ENCODE data around the gene FBN3. TPM values are rescaled to one million over a fixed set of nuclear protein-coding genes. Genes with fewer than 3 reads are reported as not detected.

Gene FBN3
- total RNA-seq, 3 donors from 2014 or later, result 0.35 TPM; not detected in 2

GRCh38 chr19:8021374-8021773 is 128.0 kb downstream of the FBN3 start:
- no peak for ATAC-seq
- Histone ChIP-seq H3K4me1 (ENCODE audit: low read depth) (no peaks in the 10 kb centered on the region), H3K4me3 (no peak overlapping the region), H3K9me3 (no peaks in the 10 kb centered on the region), H3K36me3 (ENCODE audit: low read depth) (no peaks in the 10 kb centered on the region)
- no peak for DNase-seq
- intact Hi-C loops (cut with DNase I, micrococcal nuclease), result no loop called here
- TF ChIP-seq, protein P1, sequence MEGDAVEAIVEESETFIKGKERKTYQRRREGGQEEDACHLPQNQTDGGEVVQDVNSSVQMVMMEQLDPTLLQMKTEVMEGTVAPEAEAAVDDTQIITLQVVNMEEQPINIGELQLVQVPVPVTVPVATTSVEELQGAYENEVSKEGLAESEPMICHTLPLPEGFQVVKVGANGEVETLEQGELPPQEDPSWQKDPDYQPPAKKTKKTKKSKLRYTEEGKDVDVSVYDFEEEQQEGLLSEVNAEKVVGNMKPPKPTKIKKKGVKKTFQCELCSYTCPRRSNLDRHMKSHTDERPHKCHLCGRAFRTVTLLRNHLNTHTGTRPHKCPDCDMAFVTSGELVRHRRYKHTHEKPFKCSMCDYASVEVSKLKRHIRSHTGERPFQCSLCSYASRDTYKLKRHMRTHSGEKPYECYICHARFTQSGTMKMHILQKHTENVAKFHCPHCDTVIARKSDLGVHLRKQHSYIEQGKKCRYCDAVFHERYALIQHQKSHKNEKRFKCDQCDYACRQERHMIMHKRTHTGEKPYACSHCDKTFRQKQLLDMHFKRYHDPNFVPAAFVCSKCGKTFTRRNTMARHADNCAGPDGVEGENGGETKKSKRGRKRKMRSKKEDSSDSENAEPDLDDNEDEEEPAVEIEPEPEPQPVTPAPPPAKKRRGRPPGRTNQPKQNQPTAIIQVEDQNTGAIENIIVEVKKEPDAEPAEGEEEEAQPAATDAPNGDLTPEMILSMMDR (IDR thresholded peaks at IDR 0.05), result no peak

DNA sequence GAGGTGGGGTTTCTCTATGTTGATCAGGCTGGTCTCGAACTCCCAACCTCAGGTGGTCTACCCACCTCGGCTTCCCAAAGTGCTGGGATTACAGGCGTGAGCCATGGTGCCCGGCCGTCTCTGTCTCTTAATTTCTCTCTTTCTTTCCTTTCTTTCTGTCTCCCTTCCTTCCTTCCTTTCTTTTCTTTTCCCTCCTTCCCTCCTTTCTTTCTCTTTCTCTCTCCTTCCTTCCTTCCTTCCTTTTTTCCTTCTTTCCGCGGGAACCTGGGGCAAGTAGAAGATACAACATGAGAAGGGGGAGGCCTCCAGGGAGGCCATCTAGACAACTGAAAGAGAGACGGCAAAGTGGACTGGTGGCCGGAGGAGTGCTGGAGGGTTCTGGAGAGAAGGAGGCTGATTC is 128.7 kb downstream of the FBN3 start:
- TF ChIP-seq, protein P1 (IDR thresholded peaks at IDR 0.05), result no peak
- DNase-seq (no peak), ATAC-seq (no peak)
- H3K9me3 ChIP-seq, result no peaks in the 10 kb centered on the region
- H3K4me1 ChIP-seq (ENCODE audit: low read depth), result no peaks in the 10 kb centered on the region
- intact Hi-C loops (cut with DNase I, micrococcal nuclease), result no loop called here
- H3K4me3 ChIP-seq, result no peak overlapping the region
- H3K36me3 ChIP-seq (ENCODE audit: low read depth), result no peaks in the 10 kb centered on the region

DNA sequence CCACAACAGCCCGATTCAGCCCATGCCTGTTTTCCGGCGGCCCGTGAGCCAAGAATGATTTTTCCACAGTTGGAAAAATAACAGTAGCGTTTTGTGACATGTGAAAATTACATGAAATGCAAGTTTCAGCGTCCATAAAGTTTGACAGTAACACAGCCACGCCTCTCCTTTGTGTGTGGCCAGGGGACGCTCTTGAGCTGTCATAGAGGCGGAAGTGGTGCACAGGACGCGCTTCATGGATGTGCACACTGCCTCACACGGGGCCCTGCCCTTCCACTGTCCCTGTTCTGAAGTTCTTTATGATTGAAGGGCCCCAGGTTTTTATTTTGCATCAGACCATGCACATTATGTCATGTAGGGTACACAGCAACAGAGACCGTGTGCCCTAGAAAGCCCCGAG is 131.6 kb downstream of the FBN3 start:
- peak; percentile 63 to 69 (median 67) for DNase-seq
- peak; percentile 97 for ATAC-seq
- intact Hi-C loops (cut with DNase I, micrococcal nuclease), result no loop called here

More for the DNA sequence above, 131.6 kb downstream of the FBN3 start:
- Histone ChIP-seq H3K4me3 (no peak overlapping the region), H3K36me3 (ENCODE audit: low read depth) (no peaks in the 10 kb centered on the region), H3K9me3 (no peaks in the 10 kb centered on the region), H3K4me1 (ENCODE audit: low read depth) (no peaks in the 10 kb centered on the region)
- TF ChIP-seq, protein P1 (IDR thresholded peaks at IDR 0.05), result no peak

Other genes starting within 250 kb of the FBN3 start
- gene MAP2K7, start 245.7 kb downstream of the FBN3 start, total RNA-seq, result 10 to 100 TPM; 31.5 to 49.2 (median 41.7) TPM
- under 1 TPM in 1 of 3 donors, not detected in 2; 0.79 TPM for gene TGFBR3L, start 234.8 kb downstream of the FBN3 start, total RNA-seq
- gene SNAPC2, start 229.3 kb downstream of the FBN3 start, total RNA-seq, result 10 to 100 TPM; 10.7 to 22.1 (median 14.7) TPM
- gene CTXN1, start 223.5 kb downstream of the FBN3 start, total RNA-seq, result 10 to 100 TPM in 1 of 3 donors, 1 to 10 TPM in 1, under 1 TPM in 1; 0.69 to 28.3 (median 1.9) TPM
- gene TIMM44, start 205.9 kb downstream of the FBN3 start, total RNA-seq, result 10 to 100 TPM; 55.5 to 80.4 (median 63.4) TPM
- 10 to 100 TPM; 43.9 to 63.9 (median 58.7) TPM for gene ELAVL1, start 144.0 kb downstream of the FBN3 start, total RNA-seq
- gene CCL25, start 96.8 kb downstream of the FBN3 start, total RNA-seq, result not detected
- 10 to 100 TPM in 1 of 3 donors, 1 to 10 TPM in 2; 3.1 to 37.1 (median 4.2) TPM for gene CERS4, start 59.8 kb upstream of the FBN3 start, total RNA-seq
- gene CD320, start 158.8 kb upstream of the FBN3 start, total RNA-seq, result 10 to 100 TPM; 33.2 to 45.8 (median 41.7) TPM
- gene NDUFA7, start 171.8 kb upstream of the FBN3 start, total RNA-seq, result 10 to 100 TPM; 35.3 to 65.9 (median 35.5) TPM
- 1,000 to 10,000 TPM; 1,101 to 1,558 (median 1,449) TPM for gene RPS28, start 171.9 kb upstream of the FBN3 start, total RNA-seq
- 10 to 100 TPM in 1 of 3 donors, 1 to 10 TPM in 2; 2.0 to 10.1 (median 3.3) TPM for gene KANK3, start 193.7 kb upstream of the FBN3 start, total RNA-seq
- 1 to 10 TPM; 2.8 to 9.5 (median 2.9) TPM for gene ANGPTL4, start 214.6 kb upstream of the FBN3 start, total RNA-seq
- 100 to 1,000 TPM; 100 to 131 (median 103) TPM for gene RAB11B, start 240.8 kb upstream of the FBN3 start, total RNA-seq